C4-2B (cell line): Measurements from ENCODE around the gene PTPRN2.

ENCODE experiments used
- CTCF ChIP-seq: fragments of 450-650 bp; conservative IDR thresholded peaks from 2 replicates; pipeline ENCODE4 v1.5.1; 2017; ENCODE audit warnings: mild to moderate bottlenecking
- ZFX ChIP-seq: fragments of 450-650 bp; IDR thresholded peaks from 2 replicates; pipeline ENCODE4 v1.6.1; 2017

GRCh38 chr7:158492367-158492764, 95.3 kb downstream of the PTPRN2 start:
- TF ChIP-seq CTCF (no peak), ZFX (no peak)
